IMR-90 (cell line): ENCODE measurements around the gene ABCC8. TPM values are rescaled to one million over a fixed set of nuclear protein-coding genes. Genes with fewer than 3 reads are reported as not detected.

ENCODE experiments used
- ATAC-seq: fragments of 200-7000 bp; cut with Tn5 transposase; 2 replicates; pipeline ENCODE4 v1.9.1; 2020; ENCODE audit warnings: low read depth, mild to moderate bottlenecking, moderate library complexity
- BruUV-seq: library from RNA; stranded (reverse); fragments of 400-500 nt; replicated peaks from 2 replicates; lab custom pipeline; 2021; lab: Mats Ljungman, UMichigan
- CTCF ChIA-PET: fragments of 300-600 bp; formaldehyde crosslinking; extraction: SDS; loops from one replicate; lab custom pipeline; 2021; ENCODE audit warnings: antibody characterized with exemption; lab: Yijun Ruan, JAX
- POLR2A ChIA-PET: fragments of 300-600 bp; sonication (Branson Sonifier 250); formaldehyde crosslinking; loops from one replicate; lab custom pipeline; 2022; ENCODE audit warnings: antibody characterized with exemption; ENCODE audit not compliant: unreplicated experiment; lab: Charles Lee
- DNase-seq: peaks from one replicate; pipeline ENCODE4 v3.0.0; 2013
- H2AFZ ChIP-seq: replicated peaks from 2 replicates; pipeline ENCODE3; 2013; ENCODE audit warnings: low read length, mild to moderate bottlenecking; ENCODE audit not compliant: poor library complexity
- H2AK5ac ChIP-seq: 2 replicates; pipeline ENCODE4 v1.6.1; 2013; ENCODE audit warnings: low read depth, low read length, inconsistent platforms
- H2AK9ac ChIP-seq: replicated peaks from 2 replicates; pipeline ENCODE3; 2013; ENCODE audit warnings: mild to moderate bottlenecking, low read depth, low read length, moderate library complexity; ENCODE audit not compliant: poor library complexity
- H2BK120ac ChIP-seq: 2 replicates; pipeline ENCODE4 v1.6.1; 2013; ENCODE audit warnings: low read depth, low read length, inconsistent platforms
- H2BK15ac ChIP-seq: 3 replicates; pipeline ENCODE4 v1.6.1; 2013; ENCODE audit warnings: low read depth, low read length, inconsistent platforms
- H2BK20ac ChIP-seq: 2 replicates; pipeline ENCODE4 v1.6.1; 2013; ENCODE audit warnings: low read depth, mild to moderate bottlenecking, inconsistent platforms, low read length, moderate library complexity
- H2BK5ac ChIP-seq: 2 replicates; pipeline ENCODE4 v1.6.1; 2013; ENCODE audit warnings: mild to moderate bottlenecking, low read depth, low read length, inconsistent platforms; ENCODE audit not compliant: poor library complexity, severe bottlenecking
- H3K14ac ChIP-seq: replicated peaks from 2 replicates; pipeline ENCODE4 v1.6.1; 2013; ENCODE audit warnings: low read depth, low read length, inconsistent platforms
- H3K18ac ChIP-seq: 2 replicates; pipeline ENCODE4 v1.6.1; 2013; ENCODE audit warnings: low read depth, low read length, control low read depth
- H3K23ac ChIP-seq: 2 replicates; pipeline ENCODE4 v1.6.1; 2013; ENCODE audit warnings: low read depth, low read length, inconsistent platforms
- H3K27ac ChIP-seq: 2 replicates; pipeline ENCODE4 v1.5.1; 2013; ENCODE audit warnings: mild to moderate bottlenecking, control low read depth, low read length; ENCODE audit not compliant: insufficient read depth
- H3K27me3 ChIP-seq: 2 replicates; pipeline ENCODE4 v1.6.1; 2013; ENCODE audit warnings: low read length; ENCODE audit not compliant: control insufficient read depth, insufficient read depth
- H3K36me3 ChIP-seq: 2 replicates; pipeline ENCODE4 v1.6.1; 2013; ENCODE audit warnings: low read length, mixed read lengths; ENCODE audit not compliant: control insufficient read depth, insufficient read depth
- H3K4ac ChIP-seq: 2 replicates; pipeline ENCODE4 v1.6.1; 2013; ENCODE audit warnings: low read depth, low read length, inconsistent platforms
- H3K4me1 ChIP-seq: 2 replicates; pipeline ENCODE4 v1.6.1; 2013; ENCODE audit warnings: low read length, mixed read lengths; ENCODE audit not compliant: control insufficient read depth, insufficient read depth
- H3K4me2 ChIP-seq: 2 replicates; pipeline ENCODE4 v1.6.1; 2013; ENCODE audit warnings: low read depth, mild to moderate bottlenecking, control low read depth, low read length, moderate library complexity
- H3K4me3 ChIP-seq: 2 replicates; pipeline ENCODE4 v1.5.1; 2013; ENCODE audit warnings: low read depth, mild to moderate bottlenecking, control low read depth, low read length, moderate library complexity; ENCODE audit not compliant: insufficient read depth
- H3K56ac ChIP-seq: 2 replicates; pipeline ENCODE4 v1.6.1; 2013; ENCODE audit warnings: low read length, inconsistent platforms; ENCODE audit not compliant: insufficient read depth; ENCODE audit errors: extremely low read depth
- H3K79me1 ChIP-seq, 2 experiments: 2 replicates each; pipeline ENCODE4 v1.6.1; 2013; ENCODE audit warnings: low read length in 2 of 2, inconsistent platforms in 1 of 2, low read depth in 1 of 2
- H3K9ac ChIP-seq: 2 replicates; pipeline ENCODE4 v1.6.1; 2013; ENCODE audit warnings: low read depth, low read length, control low read depth
- H3K9me1 ChIP-seq: 2 replicates; pipeline ENCODE4 v1.6.1; 2013; ENCODE audit warnings: low read length, inconsistent platforms; ENCODE audit not compliant: insufficient read depth
- H3K9me3 ChIP-seq: 2 replicates; pipeline ENCODE4 v1.6.1; 2013; ENCODE audit warnings: low read length; ENCODE audit not compliant: control insufficient read depth, insufficient read depth
- H4K20me1 ChIP-seq: 2 replicates; pipeline ENCODE4 v1.6.1; 2013; ENCODE audit warnings: low read length, inconsistent platforms; ENCODE audit not compliant: insufficient read depth
- H4K5ac ChIP-seq: 2 replicates; pipeline ENCODE4 v1.6.1; 2013; ENCODE audit warnings: mild to moderate bottlenecking, low read depth, low read length, control low read depth
- H4K8ac ChIP-seq, 2 experiments: 2 replicates each; pipeline ENCODE4 v1.6.1; 2013; ENCODE audit warnings: low read depth in 2 of 2, low read length in 2 of 2, control low read depth in 1 of 2, inconsistent platforms in 1 of 2
- H4K91ac ChIP-seq: 2 replicates; pipeline ENCODE4 v1.6.1; 2013; ENCODE audit warnings: low read depth, low read length, inconsistent platforms; ENCODE audit not compliant: insufficient read depth
- BHLHE40 ChIP-seq: fragments of 150-350 bp; IDR thresholded peaks from 2 replicates; pipeline ENCODE4 v1.6.1; 2016; ENCODE audit warnings: mild to moderate bottlenecking, low read depth, low read length
- CHD1 ChIP-seq: IDR thresholded peaks from 2 replicates; pipeline ENCODE4 v1.6.1; 2012; ENCODE audit warnings: low read depth, low read length, improper control_type of control experiment
- FOS ChIP-seq: fragments of 150-350 bp; IDR thresholded peaks from 2 replicates; pipeline ENCODE4 v1.6.1; 2016; ENCODE audit warnings: low read depth, low read length
- MAZ ChIP-seq: IDR thresholded peaks from 2 replicates; pipeline ENCODE4 v1.6.1; 2012; ENCODE audit warnings: low read depth, mild to moderate bottlenecking, low read length, improper control_type of control experiment, moderate library complexity, borderline replicate concordance
- NFE2L2 ChIP-seq: fragments of 150-350 bp; IDR thresholded peaks from 2 replicates; pipeline ENCODE4 v1.6.1; 2016; ENCODE audit warnings: low read depth, mild to moderate bottlenecking, low read length
- RAD21 ChIP-seq: IDR thresholded peaks from 2 replicates; pipeline ENCODE4 v1.6.1; 2012; ENCODE audit warnings: low read length, improper control_type of control experiment
- RCOR1 ChIP-seq: IDR thresholded peaks from 2 replicates; pipeline ENCODE4 v1.6.1; 2012; ENCODE audit warnings: mild to moderate bottlenecking, low read length, improper control_type of control experiment; ENCODE audit not compliant: insufficient replicate concordance
- RFX5 ChIP-seq: IDR thresholded peaks from 2 replicates; pipeline ENCODE4 v1.8.0; 2012; ENCODE audit warnings: low read depth, mild to moderate bottlenecking, low read length, moderate library complexity
- SMC3 ChIP-seq: fragments of 150-350 bp; IDR thresholded peaks from 2 replicates; pipeline ENCODE4 v1.6.1; 2016; ENCODE audit warnings: low read depth, mild to moderate bottlenecking, antibody characterized with exemption, low read length, moderate library complexity
- WGBS, 2 experiments: methylation state at CpG; one replicate each; pipeline versions ENCODE4 v1.1.5 to v1.1.7; 2013; ENCODE audit warnings: missing lambda C conversion rate in 2 of 2; ENCODE audit not compliant: insufficient read length in 1 of 2; ENCODE audit errors: extremely low coverage in 2 of 2; 5-methylcytosine and 5-hydroxymethylcytosine counted together
- dilution Hi-C: fragments of 300-500 bp; cut with HindIII; formaldehyde crosslinking; loops from one replicate; pipeline ENCODE4 v1.14.3; 2018; ENCODE audit warnings: low sequenced_read_pairs; ENCODE audit not compliant: unreplicated experiment
- in situ Hi-C: fragments of 300-500 bp; cut with MboI; formaldehyde crosslinking; loops from 3 replicates; pipeline ENCODE4 v1.14.3; 2019; ENCODE audit warnings: low sequenced_read_pairs, inconsistent platforms, mixed read lengths
- intact Hi-C: fragments of 100-400 bp; cut with micrococcal nuclease; formaldehyde crosslinking; loops from 2 replicates; pipeline ENCODE4 v1.10.0; 2022
- polyA plus RNA-seq, 3 experiments: library from polyadenylated mRNA; depleted of rRNA; stranded (reverse); fragments of >200 nt; gene quantifications; 2 replicates each; pipeline ENCODE4 v1.2.3, GENCODE V29; 2012; ENCODE audit warnings: low replicate concordance in 1 of 3
- total RNA-seq: library from RNA; depleted of rRNA; stranded (reverse); fragments of >200 nt; gene quantifications from 2 replicates; pipeline ENCODE4 v1.2.3, GENCODE V29; 2012
- TF ChIP-seq, protein P1 (sequence below): fragments of 150-350 bp; IDR thresholded peaks from 2 replicates; pipeline ENCODE4 v1.6.1; 2017; ENCODE audit warnings: mild to moderate bottlenecking, antibody characterized with exemption, low read length, low read depth
- TF ChIP-seq, protein P2 (sequence below): fragments of 150-350 bp; IDR thresholded peaks from 2 replicates; pipeline ENCODE4 v1.6.1; 2016; ENCODE audit warnings: low read depth, mild to moderate bottlenecking, low read length, moderate library complexity, borderline replicate concordance
- TF ChIP-seq, protein P3 (sequence below): conservative IDR thresholded peaks from 2 replicates; pipeline ENCODE4 v1.5.1; 2012; ENCODE audit warnings: mild to moderate bottlenecking, low read depth, low read length, improper control_type of control experiment

The ABCC8 gene
- total and polyA plus RNA-seq, 2 of the 4 experiments (the other 2 are of a cell fraction): not detected

DNA sequence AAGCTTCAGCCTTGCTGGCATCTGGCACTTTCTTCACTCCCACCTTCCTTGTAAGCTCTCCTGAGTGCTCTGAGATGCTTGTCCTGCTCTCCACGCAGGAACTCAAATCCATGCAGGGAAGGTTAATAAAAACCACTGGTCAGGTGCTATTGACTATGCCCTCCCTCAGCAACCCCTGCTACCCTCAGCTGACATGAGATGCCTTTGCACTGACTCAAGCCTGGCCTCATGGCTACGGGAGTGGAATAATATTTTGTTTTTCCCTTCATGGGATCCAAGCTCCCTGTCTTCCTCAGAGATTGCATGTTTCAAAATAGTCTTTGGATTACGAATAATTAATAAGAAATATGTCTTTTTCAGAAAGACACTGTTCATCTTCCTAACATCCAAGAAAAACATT, 31.7 kb upstream of the ABCC8 start:
- in situ Hi-C loops (loop anchor here (10.0 to 25.0 kb wide), 2 partner anchors 274 to 571 kb away; no protein-coding TSS in a partner anchor), intact Hi-C loops (loop anchor here (10.0 kb wide), 2 partner anchors 684 to 724 kb away; no protein-coding TSS in a partner anchor), dilution Hi-C loops (no loop called here)
- Histone ChIP-seq H2BK120ac (no peak overlapping the region), H3K4me3 (no peak overlapping the region), H2AK9ac (no peak overlapping the region), H3K36me3 (no peaks in the 10 kb centered on the region), H3K23ac (no peak overlapping the region), H3K79me1 (no peaks in the 10 kb centered on the region), H4K91ac (no peak overlapping the region), H4K20me1 (no peaks in the 10 kb centered on the region), H4K5ac (no peak overlapping the region), H2BK5ac (no peak overlapping the region), H2BK20ac (no peak overlapping the region), H3K27ac (no peak overlapping the region), H3K4me2 (no peak overlapping the region), H4K8ac (no peak overlapping the region), H2AFZ (no peak overlapping the region), H3K4me1 (no peaks in the 10 kb centered on the region), H2BK15ac (no peak overlapping the region), H3K14ac (no peak overlapping the region), H3K9me3 (no peaks in the 10 kb centered on the region), H3K18ac (no peak overlapping the region), H3K56ac (no peak overlapping the region), H3K27me3 (peaks cover 19% of the 10 kb centered on the region), H3K4ac (no peak overlapping the region), H3K9ac (no peak overlapping the region), H3K9me1 (no peaks in the 10 kb centered on the region), H2AK5ac (no peak overlapping the region)
- WGBS, 2 experiments: no CpG with 5 or more reads among the region's 3 CpGs
- TF ChIP-seq FOS (no peak), NFE2L2 (no peak), SMC3 (no peak), RFX5 (no peak), RCOR1 (no peak), RAD21 (no peak), CHD1 (no peak), MAZ (no peak), BHLHE40 (no peak)
- TF ChIP-seq, protein P1, sequence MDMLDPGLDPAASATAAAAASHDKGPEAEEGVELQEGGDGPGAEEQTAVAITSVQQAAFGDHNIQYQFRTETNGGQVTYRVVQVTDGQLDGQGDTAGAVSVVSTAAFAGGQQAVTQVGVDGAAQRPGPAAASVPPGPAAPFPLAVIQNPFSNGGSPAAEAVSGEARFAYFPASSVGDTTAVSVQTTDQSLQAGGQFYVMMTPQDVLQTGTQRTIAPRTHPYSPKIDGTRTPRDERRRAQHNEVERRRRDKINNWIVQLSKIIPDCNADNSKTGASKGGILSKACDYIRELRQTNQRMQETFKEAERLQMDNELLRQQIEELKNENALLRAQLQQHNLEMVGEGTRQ: no peak
- TF ChIP-seq, protein P2, sequence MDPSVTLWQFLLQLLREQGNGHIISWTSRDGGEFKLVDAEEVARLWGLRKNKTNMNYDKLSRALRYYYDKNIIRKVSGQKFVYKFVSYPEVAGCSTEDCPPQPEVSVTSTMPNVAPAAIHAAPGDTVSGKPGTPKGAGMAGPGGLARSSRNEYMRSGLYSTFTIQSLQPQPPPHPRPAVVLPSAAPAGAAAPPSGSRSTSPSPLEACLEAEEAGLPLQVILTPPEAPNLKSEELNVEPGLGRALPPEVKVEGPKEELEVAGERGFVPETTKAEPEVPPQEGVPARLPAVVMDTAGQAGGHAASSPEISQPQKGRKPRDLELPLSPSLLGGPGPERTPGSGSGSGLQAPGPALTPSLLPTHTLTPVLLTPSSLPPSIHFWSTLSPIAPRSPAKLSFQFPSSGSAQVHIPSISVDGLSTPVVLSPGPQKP: no peak
- TF ChIP-seq, protein P3, sequence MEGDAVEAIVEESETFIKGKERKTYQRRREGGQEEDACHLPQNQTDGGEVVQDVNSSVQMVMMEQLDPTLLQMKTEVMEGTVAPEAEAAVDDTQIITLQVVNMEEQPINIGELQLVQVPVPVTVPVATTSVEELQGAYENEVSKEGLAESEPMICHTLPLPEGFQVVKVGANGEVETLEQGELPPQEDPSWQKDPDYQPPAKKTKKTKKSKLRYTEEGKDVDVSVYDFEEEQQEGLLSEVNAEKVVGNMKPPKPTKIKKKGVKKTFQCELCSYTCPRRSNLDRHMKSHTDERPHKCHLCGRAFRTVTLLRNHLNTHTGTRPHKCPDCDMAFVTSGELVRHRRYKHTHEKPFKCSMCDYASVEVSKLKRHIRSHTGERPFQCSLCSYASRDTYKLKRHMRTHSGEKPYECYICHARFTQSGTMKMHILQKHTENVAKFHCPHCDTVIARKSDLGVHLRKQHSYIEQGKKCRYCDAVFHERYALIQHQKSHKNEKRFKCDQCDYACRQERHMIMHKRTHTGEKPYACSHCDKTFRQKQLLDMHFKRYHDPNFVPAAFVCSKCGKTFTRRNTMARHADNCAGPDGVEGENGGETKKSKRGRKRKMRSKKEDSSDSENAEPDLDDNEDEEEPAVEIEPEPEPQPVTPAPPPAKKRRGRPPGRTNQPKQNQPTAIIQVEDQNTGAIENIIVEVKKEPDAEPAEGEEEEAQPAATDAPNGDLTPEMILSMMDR: no peak
- POLR2A ChIA-PET: no interaction called here
- no TSS peak for BruUV-seq
- DNase-seq: no peak
- CTCF ChIA-PET: interaction anchor here (0.5 to 1.1 kb wide), 5 partner anchors 9 to 1093 kb away, joined by 3 to 5 read pairs (median 4); no protein-coding TSS in a partner anchor
- no peak for ATAC-seq
